GM12878 (cell line): ENCODE measurements around the gene DMWD. TPM values are rescaled to one million over a fixed set of nuclear protein-coding genes. Genes with fewer than 3 reads are reported as not detected.
A peak's percentile ranks its signal among the peaks of the same experiment; 100 is the strongest.

Source experiments
- ATF2 ChIP-seq: IDR thresholded peaks from 2 replicates; pipeline ENCODE4 v1.6.1; 2012; ENCODE audit warnings: low read length, inconsistent platforms
- ATF7 ChIP-seq: fragments of 450-650 bp; IDR thresholded peaks from 2 replicates; pipeline ENCODE4 v1.6.1; 2016; ENCODE audit warnings: low read depth, mild to moderate bottlenecking
- BCL3 ChIP-seq: IDR thresholded peaks from 2 replicates; pipeline ENCODE4 v1.6.1; 2011; ENCODE audit warnings: borderline replicate concordance, low read depth, mild to moderate bottlenecking, moderate library complexity, low read length; ENCODE audit not compliant: insufficient read depth, poor library complexity, severe bottlenecking
- CBX5 ChIP-seq: sonication (generic); IDR thresholded peaks from 2 replicates; pipeline ENCODE4 v1.6.1; 2016; ENCODE audit warnings: low read depth, moderate library complexity, mild to moderate bottlenecking, inconsistent platforms
- CHD4 ChIP-seq: fragments of 200-600 bp; sonication (generic); IDR thresholded peaks from 2 replicates; pipeline ENCODE4 v1.6.1; 2016; ENCODE audit warnings: mild to moderate bottlenecking
- CREB1 ChIP-seq: IDR thresholded peaks from 2 replicates; pipeline ENCODE4 v1.6.1; 2012; ENCODE audit warnings: low read depth, mild to moderate bottlenecking, inconsistent platforms
- GABPA ChIP-seq: IDR thresholded peaks from 2 replicates; pipeline ENCODE4 v1.6.1; 2014; ENCODE audit warnings: antibody characterized with exemption, low read depth, mild to moderate bottlenecking, inconsistent platforms
- HDAC6 ChIP-seq: fragments of 200-600 bp; sonication (generic); IDR thresholded peaks from one replicate; pipeline ENCODE4 v1.8.0; 2017; ENCODE audit warnings: antibody characterized with exemption; ENCODE audit not compliant: unreplicated experiment
- IRF4 ChIP-seq: IDR thresholded peaks from 2 replicates; pipeline ENCODE4 v1.6.1; 2011; ENCODE audit warnings: low read depth, low read length
- MEF2A ChIP-seq: IDR thresholded peaks from 2 replicates; pipeline ENCODE4 v1.6.1; 2011; ENCODE audit warnings: low read depth, mild to moderate bottlenecking, low read length, moderate library complexity; ENCODE audit not compliant: insufficient read depth
- MXI1 ChIP-seq: fragments of 150-350 bp; IDR thresholded peaks from 2 replicates; pipeline ENCODE4 v1.6.1; 2011; ENCODE audit warnings: low read depth, mild to moderate bottlenecking, inconsistent platforms, low read length, improper control_type of control experiment
- NFIC ChIP-seq: IDR thresholded peaks from 2 replicates; pipeline ENCODE4 v1.6.1; 2012; ENCODE audit warnings: low read depth, mild to moderate bottlenecking, inconsistent platforms, low read length, moderate library complexity
- PAX8 ChIP-seq: fragments of 450-650 bp; IDR thresholded peaks from 2 replicates; pipeline ENCODE4 v1.6.1; 2017; ENCODE audit warnings: mild to moderate bottlenecking, moderate library complexity
- RBBP5 ChIP-seq: fragments of 200-600 bp; sonication (generic); conservative IDR thresholded peaks from 2 replicates; pipeline ENCODE4 v1.6.1; 2016
- RFX5 ChIP-seq: IDR thresholded peaks from 2 replicates; pipeline ENCODE4 v1.6.1; 2011; ENCODE audit warnings: low read depth, low read length, improper control_type of control experiment
- SIX5 ChIP-seq: IDR thresholded peaks from 2 replicates; pipeline ENCODE4 v1.6.1; 2011; ENCODE audit warnings: mild to moderate bottlenecking, low read depth, low read length, moderate library complexity; ENCODE audit not compliant: severe bottlenecking
- SREBF2 ChIP-seq: IDR thresholded peaks from 2 replicates; pipeline ENCODE4 v1.6.1; 2012; ENCODE audit warnings: mild to moderate bottlenecking, low read length
- YBX1 ChIP-seq: fragments of 450-650 bp; IDR thresholded peaks from 2 replicates; pipeline ENCODE4 v1.6.1; 2016; ENCODE audit warnings: antibody characterized with exemption
- ZBTB4 ChIP-seq: fragments of 450-650 bp; formaldehyde crosslinking; IDR thresholded peaks from 2 replicates; pipeline ENCODE4 v1.4.0; 2022; ENCODE audit warnings: mild to moderate bottlenecking, moderate library complexity
- ZSCAN29 ChIP-seq: fragments of 450-650 bp; IDR thresholded peaks from 2 replicates; pipeline ENCODE4 v1.6.1; 2017; ENCODE audit warnings: mild to moderate bottlenecking, moderate library complexity
- polyA plus RNA-seq, 11 experiments: library from polyadenylated mRNA; depleted of rRNA in 4 of 11; unstranded in 6 of 11; stranded (reverse) in 5 of 11; fragments of >200 nt; fragmentation: Nextera tagmentation in 4 of 11; fragmentation: Illumina TruSeq in 1 of 11; extraction: Ambion mirVana in 4 of 11; extraction: Trizol in 1 of 11; gene quantifications; 1 replicate in 1 of 11; 2 replicates in 10 of 11; pipeline versions ENCODE4 v1.2.1 to v1.2.3, GENCODE V29; 2011 to 2016; ENCODE audit warnings: inconsistent platforms in 2 of 11, missing spikeins in 2 of 11, low read depth in 1 of 11
- total RNA-seq, 4 experiments: library from RNA; depleted of rRNA in 3 of 4; stranded (reverse); fragments of >200 nt in 3 of 4; fragmentation: Illumina TruSeq in 1 of 4; extraction: Trizol in 1 of 4; gene quantifications; 2 replicates each; pipeline versions ENCODE4 v1.2.1 to v1.2.3, GENCODE V29; 2013 to 2021
- TF ChIP-seq, protein P1 (sequence below): fragments of 450-650 bp; IDR thresholded peaks from 2 replicates; pipeline ENCODE4 v1.6.1; 2017; ENCODE audit warnings: low read depth, mild to moderate bottlenecking, moderate library complexity
- TF ChIP-seq, protein P2 (sequence below): IDR thresholded peaks from 2 replicates; pipeline ENCODE4 v1.6.1; 2011; ENCODE audit warnings: low read depth, low read length, improper control_type of control experiment, borderline replicate concordance

Gene DMWD
- total and polyA plus RNA-seq, 10 of the 15 experiments (the other 5 are each of a cell fraction or from before 2014, with no cell fraction given) = 3.5 to 56.0 (median 11.6) TPM

DNA sequence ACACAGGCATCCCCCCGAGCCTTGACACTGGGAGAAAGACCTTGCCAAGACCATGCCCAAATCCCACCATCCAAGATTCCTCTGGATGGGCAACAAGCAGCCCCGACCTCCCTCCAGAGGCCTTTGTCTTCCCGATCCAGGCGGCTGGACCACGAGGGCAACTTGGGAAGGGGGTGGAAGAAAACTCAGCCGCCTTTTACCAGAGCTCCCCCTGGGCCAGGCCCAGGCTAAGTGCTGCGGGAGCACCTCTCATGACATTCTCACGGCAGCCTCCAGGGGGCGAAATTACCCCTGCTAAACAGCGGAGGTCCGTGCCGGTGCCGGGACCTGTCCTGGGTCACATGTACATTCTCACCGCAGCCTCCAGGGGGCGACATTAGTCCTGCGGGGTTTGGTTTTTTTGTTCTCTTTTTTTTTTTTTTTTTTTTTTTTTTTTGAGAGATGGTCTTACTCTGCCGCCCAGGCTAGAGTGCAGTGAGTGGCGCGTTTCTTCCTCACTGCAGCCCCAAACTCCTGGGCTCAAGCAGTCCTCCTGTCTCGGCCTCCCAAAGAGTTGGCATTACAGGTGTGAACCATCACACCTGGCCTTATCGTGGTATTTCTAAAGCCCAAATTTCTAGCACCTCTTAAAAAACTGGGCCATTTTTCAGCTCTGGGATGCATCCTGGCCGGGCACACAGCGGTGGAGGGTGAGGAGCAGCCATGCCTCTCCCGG lies 24.5 kb upstream of the DMWD start (continued):
- TF ChIP-seq RBBP5 (no peak), RFX5 (0 out of 2 replicates have a peak, but pooled peaks have one; percentile 17), CHD4 (no peak), MXI1 (peak; percentile 77; the same call in 1 of the 2 replicates), MEF2A (0 out of 2 replicates have a peak, but pooled peaks have one; percentile 35), HDAC6 (no peak), NFIC (no peak), CBX5 (peak; percentile 57; the same call in 1 of the 2 replicates), PAX8 (no peak), IRF4 (0 out of 2 replicates have a peak, but pooled peaks have one; percentile 11), SREBF2 (no peak), ZSCAN29 (no peak), GABPA (no peak), ATF7 (no peak), ATF2 (no peak), ZBTB4 (CRISPR knock-in tag) (no peak), BCL3 (peak; percentile 34), CREB1 (no peak; the same call in 1 of the 2 replicates), YBX1 (no peak), SIX5 (no peak)
- TF ChIP-seq, protein P1, sequence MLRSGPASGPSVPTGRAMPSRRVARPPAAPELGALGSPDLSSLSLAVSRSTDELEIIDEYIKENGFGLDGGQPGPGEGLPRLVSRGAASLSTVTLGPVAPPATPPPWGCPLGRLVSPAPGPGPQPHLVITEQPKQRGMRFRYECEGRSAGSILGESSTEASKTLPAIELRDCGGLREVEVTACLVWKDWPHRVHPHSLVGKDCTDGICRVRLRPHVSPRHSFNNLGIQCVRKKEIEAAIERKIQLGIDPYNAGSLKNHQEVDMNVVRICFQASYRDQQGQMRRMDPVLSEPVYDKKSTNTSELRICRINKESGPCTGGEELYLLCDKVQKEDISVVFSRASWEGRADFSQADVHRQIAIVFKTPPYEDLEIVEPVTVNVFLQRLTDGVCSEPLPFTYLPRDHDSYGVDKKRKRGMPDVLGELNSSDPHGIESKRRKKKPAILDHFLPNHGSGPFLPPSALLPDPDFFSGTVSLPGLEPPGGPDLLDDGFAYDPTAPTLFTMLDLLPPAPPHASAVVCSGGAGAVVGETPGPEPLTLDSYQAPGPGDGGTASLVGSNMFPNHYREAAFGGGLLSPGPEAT = no peak
- TF ChIP-seq, protein P2, sequence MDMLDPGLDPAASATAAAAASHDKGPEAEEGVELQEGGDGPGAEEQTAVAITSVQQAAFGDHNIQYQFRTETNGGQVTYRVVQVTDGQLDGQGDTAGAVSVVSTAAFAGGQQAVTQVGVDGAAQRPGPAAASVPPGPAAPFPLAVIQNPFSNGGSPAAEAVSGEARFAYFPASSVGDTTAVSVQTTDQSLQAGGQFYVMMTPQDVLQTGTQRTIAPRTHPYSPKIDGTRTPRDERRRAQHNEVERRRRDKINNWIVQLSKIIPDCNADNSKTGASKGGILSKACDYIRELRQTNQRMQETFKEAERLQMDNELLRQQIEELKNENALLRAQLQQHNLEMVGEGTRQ = peak; percentile 68
